Neuronal stem cell (in vitro differentiated cells): Measurements from ENCODE around the gene LRMDA.

Source experiments
- DNase-seq: peaks from one replicate; pipeline ENCODE4 v3.0.0-alpha.2; 2013; ENCODE audit warnings: low spot score
- H2AFZ ChIP-seq: one replicate; pipeline ENCODE4 v1.6.1; 2013; ENCODE audit warnings: mild to moderate bottlenecking, low read length, inconsistent platforms
- H2AK5ac ChIP-seq: 2 replicates; pipeline ENCODE4 v1.6.1; 2013; ENCODE audit warnings: low read depth, mild to moderate bottlenecking, inconsistent platforms, low read length, moderate library complexity, mixed read lengths
- H2BK120ac ChIP-seq: 2 replicates; pipeline ENCODE4 v1.6.1; 2013; ENCODE audit warnings: low read depth, mild to moderate bottlenecking, inconsistent platforms, low read length, moderate library complexity, mixed read lengths
- H2BK12ac ChIP-seq: one replicate; pipeline ENCODE4 v1.6.1; 2013; ENCODE audit warnings: low read length, inconsistent platforms
- H2BK15ac ChIP-seq: 2 replicates; pipeline ENCODE4 v1.6.1; 2013; ENCODE audit warnings: mild to moderate bottlenecking, low read length, inconsistent platforms, mixed read lengths
- H2BK5ac ChIP-seq: one replicate; pipeline ENCODE4 v1.6.1; 2013; ENCODE audit warnings: inconsistent platforms, mild to moderate bottlenecking, low read length, moderate library complexity
- H3K14ac ChIP-seq: one replicate; pipeline ENCODE4 v1.6.1; 2013; ENCODE audit warnings: low read length, inconsistent platforms
- H3K18ac ChIP-seq: 2 replicates; pipeline ENCODE4 v1.6.1; 2013; ENCODE audit warnings: low read length, inconsistent platforms
- H3K23ac ChIP-seq: 2 replicates; pipeline ENCODE4 v1.6.1; 2013; ENCODE audit warnings: low read depth, mild to moderate bottlenecking, mixed read lengths, low read length, inconsistent platforms; ENCODE audit not compliant: poor library complexity
- H3K27ac ChIP-seq: replicated peaks from 3 replicates; pipeline ENCODE4 v1.5.1; 2013; ENCODE audit warnings: low read length, inconsistent platforms
- H3K27me3 ChIP-seq, 3 experiments: 2 replicates each; pipeline ENCODE4 v1.6.1; 2013; ENCODE audit warnings: low read length in 3 of 3, mild to moderate bottlenecking in 2 of 3, inconsistent platforms in 1 of 3, low read depth in 1 of 3, mixed read lengths in 1 of 3, moderate library complexity in 1 of 3; ENCODE audit not compliant: control insufficient read depth in 3 of 3, insufficient read depth in 3 of 3
- H3K36me3 ChIP-seq, 2 donors: replicated peaks in 1 of 2; 2 replicates each; pipeline ENCODE4 v1.6.1; 2013; ENCODE audit warnings: low read length in 2 of 2; ENCODE audit not compliant: control insufficient read depth in 2 of 2, insufficient read depth in 2 of 2
- H3K4ac ChIP-seq: 2 replicates; pipeline ENCODE4 v1.6.1; 2013; ENCODE audit warnings: inconsistent platforms, mild to moderate bottlenecking, low read length, moderate library complexity
- H3K4me1 ChIP-seq, 2 donors: 1 replicate in 1 of 2; 2 replicates in 1 of 2; pipeline ENCODE4 v1.6.1; 2013; ENCODE audit warnings: low read length in 2 of 2, low read depth in 1 of 2; ENCODE audit not compliant: control insufficient read depth in 2 of 2, insufficient read depth in 1 of 2
- H3K4me2 ChIP-seq: one replicate; pipeline ENCODE4 v1.6.1; 2013; ENCODE audit warnings: mild to moderate bottlenecking, low read length, inconsistent platforms; ENCODE audit not compliant: insufficient read depth, poor library complexity, severe bottlenecking
- H3K4me3 ChIP-seq, 2 donors: 2 replicates each; pipeline ENCODE4 v1.5.1; 2013; ENCODE audit warnings: low read length in 2 of 2, mild to moderate bottlenecking in 2 of 2, inconsistent platforms in 1 of 2, moderate library complexity in 1 of 2
- H3K79me1 ChIP-seq: one replicate; pipeline ENCODE4 v1.6.1; 2013; ENCODE audit warnings: low read depth, mild to moderate bottlenecking, inconsistent platforms, low read length, moderate library complexity
- H3K9ac ChIP-seq: one replicate; pipeline ENCODE4 v1.6.1; 2013; ENCODE audit warnings: mild to moderate bottlenecking, low read depth, low read length, inconsistent platforms; ENCODE audit not compliant: poor library complexity
- H3K9me3 ChIP-seq, 2 donors: replicated peaks in 1 of 2; 2 replicates each; pipeline versions ENCODE3 to v1.6.1; 2013; ENCODE audit warnings: low read length in 2 of 2, mild to moderate bottlenecking in 2 of 2, inconsistent platforms in 1 of 2, low read depth in 1 of 2, mixed read lengths in 1 of 2, moderate library complexity in 1 of 2; ENCODE audit not compliant: control insufficient read depth in 2 of 2, insufficient read depth in 1 of 2
- H4K8ac ChIP-seq: one replicate; pipeline ENCODE4 v1.6.1; 2013; ENCODE audit warnings: low read depth, mild to moderate bottlenecking, inconsistent platforms, low read length, moderate library complexity
- H4K91ac ChIP-seq: one replicate; pipeline ENCODE4 v1.6.1; 2013; ENCODE audit warnings: low read length, low read depth, mild to moderate bottlenecking, inconsistent platforms; ENCODE audit not compliant: poor library complexity
- WGBS, 2 donors: extraction: QIAGEN DNeasy Blood & Tissue Kit; methylation state at CpG; one replicate each; pipeline ENCODE4 v1.1.7; 2013; ENCODE audit warnings: missing lambda C conversion rate in 2 of 2, mixed read lengths in 1 of 2; ENCODE audit not compliant: insufficient read length in 2 of 2, insufficient replicate concordance in 1 of 2; ENCODE audit errors: extremely low coverage in 2 of 2; 5-methylcytosine and 5-hydroxymethylcytosine counted together

The LRMDA gene

GRCh38 chr10:75400163-75400770, 31.2 kb upstream of the LRMDA start:
- Histone ChIP-seq H3K9ac (peak overlapping the region; percentile 86), H2AK5ac (peak overlapping the region; percentile 8), H2AFZ (peak overlapping the region; percentile 100), H2BK120ac (peak overlapping the region; percentile 97), H3K23ac (peak overlapping the region; percentile 55), H2BK15ac (peak overlapping the region; percentile 89), H4K8ac (no peak overlapping the region), H3K27me3 (peaks cover 0 to 46% (median 16%) of the 10 kb centered on the region in 3 experiments), H3K27ac (no peak overlapping the region), H3K4ac (no peak overlapping the region), H3K9me3 (peaks cover 0 to 2% of the 10 kb centered on the region in 2 donors), H4K91ac (no peak overlapping the region), H3K4me2 (peak overlapping the region; percentile 100), H3K4me3 (peak overlapping the region; percentile 59 to 88), H3K18ac (peak overlapping the region; percentile 98), H3K14ac (peak overlapping the region; percentile 49), H3K4me1 (peaks cover 8 to 11% of the 10 kb centered on the region in 2 donors), H3K79me1 (peaks cover 20% of the 10 kb centered on the region), H2BK5ac (peak overlapping the region; percentile 94), H3K36me3 (peaks cover 0 to 24% of the 10 kb centered on the region in 2 donors), H2BK12ac (peak overlapping the region; percentile 41)
- no peak for DNase-seq
- no CpG with 5 or more reads among the region's 39 CpGs for WGBS, 2 donors

- H3K9me3 ChIP-seq, result no peaks in the 10 kb centered on the region
- peak overlapping the region; percentile 59 to 88 for H3K4me3 ChIP-seq
- peak overlapping the region; percentile 43 for H4K8ac ChIP-seq
- H2BK5ac ChIP-seq, result peak overlapping the region; percentile 94
- H3K23ac ChIP-seq, result peak overlapping the region; percentile 93
- no peak overlapping the region for H4K91ac ChIP-seq
- H2BK120ac ChIP-seq, result peak overlapping the region; percentile 97
- H3K27ac ChIP-seq, result peak overlapping the region; percentile 86
- peaks cover 20% of the 10 kb centered on the region for H3K79me1 ChIP-seq
- peaks cover 11 to 13% of the 10 kb centered on the region in 2 donors for H3K4me1 ChIP-seq
- peaks cover 0 to 46% (median 16%) of the 10 kb centered on the region in 3 experiments for H3K27me3 ChIP-seq
- H3K14ac ChIP-seq, result peak overlapping the region; percentile 49
- peak overlapping the region; percentile 99 for H2BK15ac ChIP-seq
- H3K9ac ChIP-seq, result peak overlapping the region; percentile 95
- peak; percentile 30 for DNase-seq
- no CpG with 5 or more reads among the region's 68 CpGs for WGBS, 2 donors
- peak overlapping the region; percentile 8 for H2AK5ac ChIP-seq
- peak overlapping the region; percentile 100 for H2AFZ ChIP-seq
- H3K36me3 ChIP-seq, result peaks cover 0 to 24% of the 10 kb centered on the region in 2 donors
- peak overlapping the region; percentile 98 for H3K18ac ChIP-seq
- peak overlapping the region; percentile 100 for H3K4me2 ChIP-seq
- H2BK12ac ChIP-seq, result peak overlapping the region; percentile 14
- peak overlapping the region; percentile 53 for H3K4ac ChIP-seq
Measured at GRCh38 chr10:75400771-75401568, 30.5 kb upstream of the LRMDA start.

DNA sequence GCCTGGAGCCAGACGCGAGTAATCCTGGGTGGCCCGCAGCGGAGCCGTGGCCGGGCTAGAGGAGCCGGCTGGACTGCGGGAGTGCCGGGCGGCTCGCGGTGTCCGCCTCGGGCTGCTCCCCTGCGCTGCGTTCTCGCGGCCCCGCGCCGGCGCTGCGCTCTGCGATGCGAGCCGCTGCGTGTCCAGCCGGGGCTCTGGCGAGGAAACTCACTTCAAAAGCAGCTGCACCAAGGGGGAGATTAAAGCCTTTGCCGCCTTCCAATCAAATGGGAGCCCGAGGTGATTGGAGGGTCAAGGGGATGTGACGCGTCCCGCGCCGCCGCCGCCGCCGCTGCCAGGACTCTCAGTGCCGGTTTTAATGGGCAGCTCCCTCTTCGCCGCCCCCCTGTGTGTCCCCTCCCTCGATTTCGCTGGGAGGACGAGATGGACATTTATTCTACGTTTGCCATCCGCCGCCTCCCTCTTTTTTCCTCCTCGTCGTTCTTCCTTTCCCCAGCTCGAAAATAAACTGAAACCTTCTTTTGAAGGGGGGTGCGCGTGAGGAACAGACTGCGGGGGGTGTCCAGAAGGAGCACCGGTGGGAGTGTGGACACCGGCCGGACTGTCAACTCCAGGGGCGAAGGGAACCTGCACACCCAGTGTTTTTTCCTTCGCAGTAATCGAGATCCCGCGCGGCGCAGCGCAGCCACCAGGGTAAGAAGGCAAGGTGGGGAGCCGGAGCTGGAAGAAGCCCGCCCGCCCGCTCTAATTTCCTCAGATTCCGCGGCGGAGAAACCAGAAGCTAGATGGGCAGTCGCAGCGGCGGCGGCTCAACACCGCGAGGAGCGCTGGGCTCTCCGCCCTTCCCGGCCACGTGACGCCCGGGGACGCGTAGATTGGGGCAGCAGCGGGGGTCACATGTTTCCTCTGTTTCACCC, 29.6 kb upstream of the LRMDA start, which contains the start of gene ZNF503:
ZNF503 (minus strand) TSS at position 196 of the 917 bp plus-strand sequence. CDS start 345 bp downstream, outside the sequence.
- DNase-seq, result peak; percentile 97
- Histone ChIP-seq H2BK5ac (peak within 1 kb of the TSS; percentile 95), H3K4me2 (peak within 1 kb of the TSS; percentile 100), H3K27ac (peak within 1 kb of the TSS; percentile 89), H2AFZ (peak within 1 kb of the TSS; percentile 100), H3K4me1 (peaks cover 12 to 20% of the 10 kb centered on the region in 2 donors), H3K23ac (peak within 1 kb of the TSS; percentile 93), H3K27me3 (peaks cover 0 to 46% (median 16%) of the 10 kb centered on the region in 3 experiments), H3K14ac (peak within 1 kb of the TSS; percentile 49), H3K79me1 (peaks cover 20% of the 10 kb centered on the region), H2AK5ac (peak within 1 kb of the TSS; percentile 8), H4K8ac (peak within 1 kb of the TSS; percentile 43), H4K91ac (no peak within 1 kb of the TSS), H3K4ac (peak within 1 kb of the TSS; percentile 53), H2BK12ac (peak within 1 kb of the TSS; percentile 63), H3K4me3 (peak within 1 kb of the TSS; percentile 59 to 88), H3K9ac (peak within 1 kb of the TSS; percentile 95), H2BK120ac (peak within 1 kb of the TSS; percentile 97), H3K18ac (peak within 1 kb of the TSS; percentile 98), H3K9me3 (peaks cover 0 to 2% of the 10 kb centered on the region in 2 donors), H2BK15ac (peak within 1 kb of the TSS; percentile 99), H3K36me3 (peaks cover 0 to 28% of the 10 kb centered on the region in 2 donors)
- no CpG with 5 or more reads among the region's 88 CpGs for WGBS, 2 donors
